ENCODE results near the gene SHQ1.

Gene SHQ1

GRCh38 chr3:72847751-72848702 lies at the start of gene SHQ1:
SHQ1 (minus strand) TSS chr3:72848445; CDS start chr3:72848340, 105 bp downstream.
- Mint-ChIP-seq H3K4me1 (peaks cover 62% of the 10 kb centered on the region), H3K9me3 (no peaks in the 10 kb centered on the region), H3K4me3 (peak within 1 kb of the TSS; percentile 96), H3K27me3 (no peaks in the 10 kb centered on the region), H3K36me3 (ENCODE audit: low read depth) (peaks cover 10% of the 10 kb centered on the region), H3K27ac (peak within 1 kb of the TSS; percentile 94)
- ATAC-seq (peak; percentile 91), DNase-seq (peak; percentile 97)

GRCh38 chr3:72897758-72898007 lies 49.4 kb upstream of the SHQ1 start:
- Mint-ChIP-seq H3K27ac (no peak overlapping the region), H3K36me3 (ENCODE audit: low read depth) (no peaks in the 10 kb centered on the region), H3K4me3 (no peak overlapping the region), H3K27me3 (peaks cover 12% of the 10 kb centered on the region), H3K9me3 (no peaks in the 10 kb centered on the region), H3K4me1 (no peaks in the 10 kb centered on the region)
- ATAC-seq: no peak
- no peak for DNase-seq

- Mint-ChIP-seq H3K9me3 (no peaks in the 10 kb centered on the region), H3K27me3 (peaks cover 17% of the 10 kb centered on the region), H3K27ac (no peak overlapping the region), H3K4me1 (no peaks in the 10 kb centered on the region), H3K4me3 (no peak overlapping the region), H3K36me3 (ENCODE audit: low read depth) (no peaks in the 10 kb centered on the region)
- DNase-seq: no peak
- no peak for ATAC-seq
Measured at GRCh38 chr3:72896996-72897757, 48.9 kb upstream of the SHQ1 start.

- H3K27ac Mint-ChIP-seq: no peak overlapping the region
- no peak for ATAC-seq
- H3K4me3 Mint-ChIP-seq: no peak overlapping the region
- no peaks in the 10 kb centered on the region for H3K9me3 Mint-ChIP-seq
- no peak for DNase-seq
- no peaks in the 10 kb centered on the region for H3K36me3 Mint-ChIP-seq (ENCODE audit: low read depth)
- no peaks in the 10 kb centered on the region for H3K4me1 Mint-ChIP-seq
- H3K27me3 Mint-ChIP-seq: peaks cover 36% of the 10 kb centered on the region
Measured at GRCh38 chr3:72894976-72895552, 46.8 kb upstream of the SHQ1 start.

GRCh38 chr3:72892870-72893269 lies 44.6 kb upstream of the SHQ1 start:
- Mint-ChIP-seq H3K4me3 (no peak overlapping the region), H3K9me3 (no peaks in the 10 kb centered on the region), H3K27me3 (peaks cover 53% of the 10 kb centered on the region), H3K36me3 (ENCODE audit: low read depth) (no peaks in the 10 kb centered on the region), H3K27ac (no peak overlapping the region), H3K4me1 (peaks cover 9% of the 10 kb centered on the region)
- DNase-seq: no peak
- ATAC-seq: no peak

- peaks cover 58% of the 10 kb centered on the region for H3K27me3 Mint-ChIP-seq
- no peaks in the 10 kb centered on the region for H3K36me3 Mint-ChIP-seq (ENCODE audit: low read depth)
- DNase-seq (no peak), ATAC-seq (no peak)
- no peak overlapping the region for H3K27ac Mint-ChIP-seq
- no peaks in the 10 kb centered on the region for H3K9me3 Mint-ChIP-seq
- peaks cover 14% of the 10 kb centered on the region for H3K4me1 Mint-ChIP-seq
- no peak overlapping the region for H3K4me3 Mint-ChIP-seq
Measured at GRCh38 chr3:72892081-72892775, 44.0 kb upstream of the SHQ1 start.

- DNase-seq: no peak
- Mint-ChIP-seq H3K4me3 (no peak overlapping the region), H3K9me3 (no peaks in the 10 kb centered on the region), H3K4me1 (peaks cover 19% of the 10 kb centered on the region), H3K36me3 (ENCODE audit: low read depth) (no peaks in the 10 kb centered on the region), H3K27me3 (peaks cover 65% of the 10 kb centered on the region), H3K27ac (no peak overlapping the region)
- ATAC-seq: no peak
Measured at GRCh38 chr3:72891053-72891855, 43.0 kb upstream of the SHQ1 start.

GRCh38 chr3:72890166-72890925 lies 42.1 kb upstream of the SHQ1 start:
- no peak overlapping the region for H3K27ac Mint-ChIP-seq
- no peak overlapping the region for H3K4me3 Mint-ChIP-seq
- peaks cover 19% of the 10 kb centered on the region for H3K4me1 Mint-ChIP-seq
- ATAC-seq (no peak), DNase-seq (no peak)
- H3K36me3 Mint-ChIP-seq (ENCODE audit: low read depth): no peaks in the 10 kb centered on the region
- H3K9me3 Mint-ChIP-seq: no peaks in the 10 kb centered on the region
- peaks cover 74% of the 10 kb centered on the region for H3K27me3 Mint-ChIP-seq

GRCh38 chr3:72889310-72890165 lies 41.3 kb upstream of the SHQ1 start:
- H3K36me3 Mint-ChIP-seq (ENCODE audit: low read depth): no peaks in the 10 kb centered on the region
- H3K27me3 Mint-ChIP-seq: peaks cover 80% of the 10 kb centered on the region
- H3K4me1 Mint-ChIP-seq: peaks cover 19% of the 10 kb centered on the region
- no peak overlapping the region for H3K27ac Mint-ChIP-seq
- peak overlapping the region; percentile 34 for H3K4me3 Mint-ChIP-seq
- DNase-seq: no peak
- ATAC-seq: no peak
- H3K9me3 Mint-ChIP-seq: no peaks in the 10 kb centered on the region

GRCh38 chr3:72888546-72889309 lies 40.5 kb upstream of the SHQ1 start:
- ATAC-seq (no peak), DNase-seq (no peak)
- peak overlapping the region; percentile 34 for H3K4me3 Mint-ChIP-seq
- no peak overlapping the region for H3K27ac Mint-ChIP-seq
- H3K36me3 Mint-ChIP-seq (ENCODE audit: low read depth): no peaks in the 10 kb centered on the region
- H3K27me3 Mint-ChIP-seq: peaks cover 83% of the 10 kb centered on the region
- peaks cover 19% of the 10 kb centered on the region for H3K4me1 Mint-ChIP-seq
- H3K9me3 Mint-ChIP-seq: no peaks in the 10 kb centered on the region

- peaks cover 4% of the 10 kb centered on the region for H3K36me3 Mint-ChIP-seq (ENCODE audit: low read depth)
- H3K27me3 Mint-ChIP-seq: peaks cover 84% of the 10 kb centered on the region
- H3K4me3 Mint-ChIP-seq: peak within 1 kb of the TSS; percentile 78
- DNase-seq (peak; percentile 38), ATAC-seq (peak; percentile 84)
- H3K27ac Mint-ChIP-seq: no peak within 1 kb of the TSS
- peaks cover 5% of the 10 kb centered on the region for H3K9me3 Mint-ChIP-seq
- peaks cover 19% of the 10 kb centered on the region for H3K4me1 Mint-ChIP-seq
Measured at GRCh38 chr3:72887705-72888545, 39.7 kb upstream of the SHQ1 start, which contains the start of gene GXYLT2. GXYLT2 (plus strand) TSS chr3:72888046; CDS start chr3:72888234, 188 bp downstream.
